GM18951 (cell line): ENCODE measurements around the gene TFCP2.
"Not testable (repeated sequence)": the region's sequence is repeated elsewhere in the genome, so short reads cannot be mapped to it uniquely, and the experiment has no call there.

Experiments
- POLR2A ChIP-seq: IDR thresholded peaks from 4 replicates; pipeline ENCODE4 v1.6.1; 2011; ENCODE audit warnings: mild to moderate bottlenecking; ENCODE audit not compliant: insufficient read length, insufficient read depth; ENCODE audit errors: extremely low read depth
- in situ Hi-C: fragments of 300-500 bp; cut with MboI; formaldehyde crosslinking; loops from one replicate; pipeline ENCODE4 v1.12.0; 2022; ENCODE audit warnings: low sequenced_read_pairs, mixed read lengths, inconsistent platforms; ENCODE audit not compliant: unreplicated experiment

The TFCP2 gene

GRCh38 chr12:51108136-51108535 lies 64.8 kb downstream of the TFCP2 start:
- in situ Hi-C loops: no loop called here
- TF ChIP-seq POLR2A: no peak

GRCh38 chr12:51103977-51104376 lies 69.0 kb downstream of the TFCP2 start:
- in situ Hi-C loops: no loop called here
- no peak for TF ChIP-seq POLR2A

- in situ Hi-C loops: no loop called here
- no peak for TF ChIP-seq POLR2A
Measured at GRCh38 chr12:51098611-51099010, 74.3 kb downstream of the TFCP2 start.

- in situ Hi-C loops: no loop called here
- no peak for TF ChIP-seq POLR2A
Measured at GRCh38 chr12:51090705-51091229, 82.2 kb downstream of the TFCP2 start.

- in situ Hi-C loops: no loop called here
- no peak for TF ChIP-seq POLR2A
Measured at GRCh38 chr12:51087818-51088217, 85.1 kb downstream of the TFCP2 start.

- TF ChIP-seq POLR2A: no peak
- in situ Hi-C loops: no loop called here
Measured at GRCh38 chr12:51086933-51087332, 86.0 kb downstream of the TFCP2 start.

- in situ Hi-C loops: no loop called here
- TF ChIP-seq POLR2A: no peak
Measured at GRCh38 chr12:51085757-51086156, 87.2 kb downstream of the TFCP2 start.

- peak; percentile 100 for TF ChIP-seq POLR2A
- in situ Hi-C loops: no loop called here
Measured at GRCh38 chr12:51083126-51083833, 89.7 kb downstream of the TFCP2 start, which contains the start of gene CSRNP2. TSS of gene CSRNP2 (minus strand) at chr12:51083596. CDS start at chr12:51076561, 7,035 bp downstream.

- no peak for TF ChIP-seq POLR2A
- in situ Hi-C loops: no loop called here
Measured at GRCh38 chr12:51082561-51083125, 90.3 kb downstream of the TFCP2 start.

GRCh38 chr12:51081421-51081820 lies 91.5 kb downstream of the TFCP2 start:
- no peak for TF ChIP-seq POLR2A
- in situ Hi-C loops: no loop called here

GRCh38 chr12:51080136-51080535 lies 92.8 kb downstream of the TFCP2 start:
- TF ChIP-seq POLR2A: no peak
- in situ Hi-C loops: no loop called here

- in situ Hi-C loops: not testable (repeated sequence)
Measured at GRCh38 chr12:51078866-51079265, 94.1 kb downstream of the TFCP2 start.

GRCh38 chr12:51078346-51078745 lies 94.6 kb downstream of the TFCP2 start:
- in situ Hi-C loops: not testable (repeated sequence)

- no peak for TF ChIP-seq POLR2A
- in situ Hi-C loops: no loop called here
Measured at GRCh38 chr12:51077930-51078329, 95.0 kb downstream of the TFCP2 start.
